GM21447 (cell line): ENCODE measurements around the gene IQCC.

Experiments used
- ATAC-seq: cut with Tn5 transposase; IDR thresholded peaks from one replicate; pipeline ENCODE4 v1.9.1; 2021; ENCODE audit not compliant: unreplicated experiment

IQCC gene

GRCh38 chr1:32255072-32256071 lies 49.9 kb downstream of the IQCC start:
- ATAC-seq: no peak

DNA sequence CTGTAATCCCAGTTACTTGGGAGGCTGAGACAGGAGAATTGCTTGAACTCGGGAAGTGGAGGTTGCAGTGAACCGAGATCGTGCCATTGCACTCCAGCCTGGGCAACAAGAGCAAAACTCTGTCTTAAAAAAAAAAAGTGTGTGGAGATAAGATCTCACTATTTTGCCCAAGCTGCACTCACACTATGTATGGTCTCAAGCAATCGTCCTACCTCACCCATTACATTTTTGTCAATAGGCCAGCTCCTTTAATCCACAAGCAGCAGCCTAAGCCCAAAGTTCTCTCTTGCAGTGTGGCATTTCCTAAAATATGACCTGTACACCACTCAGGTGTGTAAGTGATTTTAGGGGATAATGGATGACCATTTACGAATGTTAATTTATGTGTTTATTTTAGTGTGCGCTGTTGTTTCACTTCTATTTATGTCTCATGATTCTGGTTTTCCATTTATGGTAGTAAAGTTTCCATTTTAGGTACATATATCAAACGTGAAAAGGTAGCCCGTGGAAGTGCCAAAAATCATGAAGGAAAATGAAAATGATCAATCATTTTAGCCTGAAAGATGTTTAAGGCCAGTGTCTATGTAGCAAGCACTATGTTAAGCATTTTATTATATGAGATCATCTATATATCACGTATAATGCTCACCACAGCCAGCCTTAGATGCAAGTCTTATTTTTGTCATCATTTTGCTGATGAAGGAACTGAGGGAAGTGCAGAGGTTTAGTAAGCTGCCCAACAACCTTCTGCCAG lies 51.2 kb downstream of the IQCC start:
- ATAC-seq: no peak

GRCh38 chr1:32257227-32257508 lies 51.7 kb downstream of the IQCC start:
- no peak for ATAC-seq
